Measurements from ENCODE around the gene PSMC1. TPM values are rescaled to one million over a fixed set of nuclear protein-coding genes. Genes with fewer than 3 reads are reported as not detected.

PSMC1 gene
- polyA plus RNA-seq, 1 donor = 110 TPM

- no peak for DNase-seq (ENCODE audit: low read depth)
These were observed 20.5 kb downstream of the PSMC1 start for GRCh38 chr14:90276646-90277367.

GRCh38 chr14:90277581-90278198 is 21.3 kb downstream of the PSMC1 start:
- DNase-seq (ENCODE audit: low read depth) = no peak

GRCh38 chr14:90278199-90279175 is 22.1 kb downstream of the PSMC1 start:
- DNase-seq (ENCODE audit: low read depth) = no peak

GRCh38 chr14:90280096-90280495 is 23.7 kb downstream of the PSMC1 start:
- no peak for DNase-seq (ENCODE audit: low read depth)

- DNase-seq (ENCODE audit: low read depth) = no peak
These were observed 24.9 kb downstream of the PSMC1 start for GRCh38 chr14:90281261-90281660.

GRCh38 chr14:90281756-90282155 is 25.4 kb downstream of the PSMC1 start:
- DNase-seq (ENCODE audit: low read depth) = no peak

GRCh38 chr14:90287791-90288190 is 31.4 kb downstream of the PSMC1 start:
- no peak for DNase-seq (ENCODE audit: low read depth)

- DNase-seq (ENCODE audit: low read depth) = peak; percentile 41
These were observed 32.5 kb downstream of the PSMC1 start for GRCh38 chr14:90288651-90289355.

GRCh38 chr14:90290337-90291011 is 34.1 kb downstream of the PSMC1 start:
- no peak for DNase-seq (ENCODE audit: low read depth)

- no peak for DNase-seq (ENCODE audit: low read depth)
These were observed 35.3 kb downstream of the PSMC1 start for GRCh38 chr14:90291699-90292098.

- no peak for DNase-seq (ENCODE audit: low read depth)
These were observed 37.7 kb downstream of the PSMC1 start for GRCh38 chr14:90293766-90294730.

GRCh38 chr14:90294872-90295271 is 38.5 kb downstream of the PSMC1 start:
- DNase-seq (ENCODE audit: low read depth) = no peak

GRCh38 chr14:90295870-90296516 is 39.6 kb downstream of the PSMC1 start:
- no peak for DNase-seq (ENCODE audit: low read depth)

- no peak for DNase-seq (ENCODE audit: low read depth)
These were observed 40.3 kb downstream of the PSMC1 start for GRCh38 chr14:90296641-90297040.

- DNase-seq (ENCODE audit: low read depth) = no peak
These were observed 41.7 kb downstream of the PSMC1 start for GRCh38 chr14:90297876-90298629.

GRCh38 chr14:90299408-90299807 is 43.1 kb downstream of the PSMC1 start:
- no peak for DNase-seq (ENCODE audit: low read depth)

GRCh38 chr14:90300611-90301047 is 44.3 kb downstream of the PSMC1 start:
- DNase-seq (ENCODE audit: low read depth) = no peak

- no peak for DNase-seq (ENCODE audit: low read depth)
These were observed 44.8 kb downstream of the PSMC1 start for GRCh38 chr14:90301122-90301521.
